ENCODE data around the gene GNS.

- TF ChIP-seq PKNOX1 (IDR thresholded peaks at IDR 0.05) = no peak
- no peak for TF ChIP-seq SUZ12 (IDR thresholded peaks at IDR 0.05)
- TF ChIP-seq BHLHE40 (IDR thresholded peaks at IDR 0.05; ENCODE audit: borderline replicate concordance) = no peak
- no peak for TF ChIP-seq L3MBTL2 (conservative IDR thresholded peaks at IDR 0.05)
- TF ChIP-seq SP1 (IDR thresholded peaks at IDR 0.05) = no peak
- no peak for TF ChIP-seq CTBP1 (IDR thresholded peaks at IDR 0.05; ENCODE audit: borderline replicate concordance)
- TF ChIP-seq ARNT (IDR thresholded peaks at IDR 0.05) = no peak
- no peak for TF ChIP-seq FOXK2 (IDR thresholded peaks at IDR 0.05)
- no peak for TF ChIP-seq ELF4 (IDR thresholded peaks at IDR 0.05)
- TF ChIP-seq FOXA1 (IDR thresholded peaks at IDR 0.05) = no peak
- TF ChIP-seq FOXM1 (IDR thresholded peaks at IDR 0.05; ENCODE audit: borderline replicate concordance) = no peak
These were observed 2.8 kb downstream of the GNS start for GRCh38 chr12:64756376-64756775.

Data from HEK293T (cell line).